GM18502 (cell line): ENCODE results near the gene RCN1.

Experiments used
- ATAC-seq: cut with Tn5 transposase; IDR thresholded peaks from one replicate; pipeline ENCODE4 v1.9.1; 2021; ENCODE audit warnings: mild to moderate bottlenecking; ENCODE audit not compliant: unreplicated experiment, poor library complexity

RCN1 gene

GRCh38 chr11:32148895-32149294, 58.0 kb downstream of the RCN1 start:
- no peak for ATAC-seq

GRCh38 chr11:32149748-32150147, 58.9 kb downstream of the RCN1 start:
- no peak for ATAC-seq

- ATAC-seq = no peak
Observed at GRCh38 chr11:32151027-32151426, 60.2 kb downstream of the RCN1 start.

GRCh38 chr11:32152216-32152615, 61.3 kb downstream of the RCN1 start:
- no peak for ATAC-seq

- ATAC-seq = no peak
Observed at GRCh38 chr11:32152821-32153220, 61.9 kb downstream of the RCN1 start.

- ATAC-seq = peak; percentile 57
Observed at GRCh38 chr11:32153747-32154146, 62.9 kb downstream of the RCN1 start.

GRCh38 chr11:32154275-32154674, 63.4 kb downstream of the RCN1 start:
- peak; percentile 66 for ATAC-seq
